ENCODE data around the gene SLC39A1. TPM values are rescaled to one million over a fixed set of nuclear protein-coding genes. Genes with fewer than 3 reads are reported as not detected.

Gene SLC39A1
- total RNA-seq, 1 experiment from 2014 or later = 204 TPM

Small RNAs within 50 kb of the gene (microRNA-seq; reads per million reads assigned to microRNA genes)
- gene MIR6737 (ENCODE audit: borderline number of aligned reads) = 1.4 reads per million

Other genes with a start within 250 kb of the SLC39A1 start
- gene INTS3, start 235.5 kb downstream of the SLC39A1 start, total RNA-seq (2021) = 66.8 to 71.3 TPM (median 70.5 TPM) in 3 replicates
- gene SLC27A3, start 188.1 kb downstream of the SLC39A1 start, total RNA-seq (2021) = 36.3 to 38.9 TPM (median 36.9 TPM) in 3 replicates
- 42.1 to 46.9 TPM (median 44.5 TPM) in 3 replicates for gene GATAD2B, start 40.6 kb downstream of the SLC39A1 start, total RNA-seq (2021)
- 88.9 to 93.9 TPM (median 93.1 TPM) in 3 replicates for gene DENND4B, start 16.8 kb downstream of the SLC39A1 start, total RNA-seq (2021)
- gene CRTC2, start 4.9 kb downstream of the SLC39A1 start, total RNA-seq (2021) = 34.7 to 43.7 TPM (median 38.1 TPM) in 3 replicates
- 33.1 to 35.2 TPM (median 34.6 TPM) in 3 replicates for gene CREB3L4, start 4.4 kb upstream of the SLC39A1 start, total RNA-seq (2021)
- gene JTB, start 14.1 kb upstream of the SLC39A1 start, total RNA-seq (2021) = 88.8 to 90.6 TPM (median 90.3 TPM) in 3 replicates
- 117 to 126 TPM (median 119 TPM) in 3 replicates for gene RAB13, start 22.8 kb upstream of the SLC39A1 start, total RNA-seq (2021)
- gene RPS27, start 27.2 kb upstream of the SLC39A1 start, total RNA-seq (2021) = 2,141 to 2,438 TPM (median 2,292 TPM) in 3 replicates
- 0.02 to 0.09 TPM in 2 of 3 replicates, not detected in the other for gene NUP210L, start 191.5 kb upstream of the SLC39A1 start, total RNA-seq (2021)
- 496 to 614 TPM (median 504 TPM) in 3 replicates for gene TPM3, start 228.6 kb upstream of the SLC39A1 start, total RNA-seq (2021)
- gene CFAP141, start 242.8 kb upstream of the SLC39A1 start, total RNA-seq (2021) = not detected in 3 replicates